ENCODE data around the gene C19orf73.

Gene C19orf73

GRCh38 chr19:49118565-49119410 lies at the start of gene C19orf73:
Gene C19orf73 (minus strand): TSS chr19:49119143. CDS start chr19:49119022, 121 bp downstream.
- DNase-seq (ENCODE audit: low read depth) = no peak

GRCh38 chr19:49168421-49168820 lies 49.5 kb upstream of the C19orf73 start:
- DNase-seq (ENCODE audit: low read depth) = no peak

- DNase-seq (ENCODE audit: low read depth) = no peak
These were observed 49.0 kb upstream of the C19orf73 start for GRCh38 chr19:49167857-49168409.

- DNase-seq (ENCODE audit: low read depth) = no peak
These were observed 46.9 kb upstream of the C19orf73 start for GRCh38 chr19:49165865-49166301.

- no peak for DNase-seq (ENCODE audit: low read depth)
These were observed 46.3 kb upstream of the C19orf73 start for GRCh38 chr19:49165111-49165750.

- DNase-seq (ENCODE audit: low read depth) = no peak
These were observed 43.0 kb upstream of the C19orf73 start for GRCh38 chr19:49161987-49162386.

GRCh38 chr19:49160450-49161189 lies 41.7 kb upstream of the C19orf73 start:
- no peak for DNase-seq (ENCODE audit: low read depth)

- no peak for DNase-seq (ENCODE audit: low read depth)
These were observed 38.7 kb upstream of the C19orf73 start, which contains the start of gene TRPM4 for GRCh38 chr19:49157445-49158224. Gene TRPM4 (plus strand): TSS chr19:49157792. CDS start chr19:49157867, 75 bp downstream.

GRCh38 chr19:49155820-49156346 lies 36.9 kb upstream of the C19orf73 start:
- no peak for DNase-seq (ENCODE audit: low read depth)

GRCh38 chr19:49155005-49155819 lies 36.3 kb upstream of the C19orf73 start, which contains the start of gene HRC:
Gene HRC (minus strand): TSS chr19:49155396. CDS start chr19:49155237, 159 bp downstream.
- DNase-seq (ENCODE audit: low read depth) = no peak

- no peak for DNase-seq (ENCODE audit: low read depth)
These were observed 35.3 kb upstream of the C19orf73 start for GRCh38 chr19:49154279-49154678.

GRCh38 chr19:49153167-49153809 lies 34.3 kb upstream of the C19orf73 start:
- DNase-seq (ENCODE audit: low read depth) = no peak

GRCh38 chr19:49152119-49152550 lies 33.2 kb upstream of the C19orf73 start:
- DNase-seq (ENCODE audit: low read depth) = no peak

GRCh38 chr19:49151267-49152118 lies 32.5 kb upstream of the C19orf73 start:
- DNase-seq (ENCODE audit: low read depth) = no peak

- no peak for DNase-seq (ENCODE audit: low read depth)
These were observed 32.0 kb upstream of the C19orf73 start for GRCh38 chr19:49150944-49151243.

GRCh38 chr19:49150106-49150943 lies 31.4 kb upstream of the C19orf73 start:
- DNase-seq (ENCODE audit: low read depth) = peak; percentile 29

GRCh38 chr19:49149652-49150105 lies 30.7 kb upstream of the C19orf73 start:
- DNase-seq (ENCODE audit: low read depth) = peak; percentile 32
